Stimulated activated CD8-positive, alpha-beta memory T cell treated with anti-CD3 and anti-CD28 coated beads, Interleukin-2, amount 100 ng/mL, for 48 hours (primary cell): ENCODE data around the gene NBDY.
"Not testable (repeated sequence)": the region's sequence is repeated elsewhere in the genome, so short reads cannot be mapped to it uniquely, and the experiment has no call there.

Experiments used
- DNase-seq, 2 donors: peaks; one replicate each; pipeline ENCODE4 v3.0.0-alpha.2; 2020; ENCODE audit warnings: low read depth in 2 of 2

Gene NBDY

GRCh38 chrX:56729152-56729850 is at the start of gene NBDY:
TSS of gene NBDY (plus strand) at chrX:56729243. CDS start at chrX:56729354, 111 bp downstream.
- DNase-seq: peak; percentile 10 to 13

GRCh38 chrX:56704530-56704929 is 24.5 kb upstream of the NBDY start:
- DNase-seq: not testable (repeated sequence)

- DNase-seq: no peak
These were observed 2.4 kb upstream of the NBDY start for GRCh38 chrX:56726605-56727004.

- DNase-seq: no peak
These were observed 1.5 kb upstream of the NBDY start for GRCh38 chrX:56727531-56727930.

GRCh38 chrX:56728321-56728720 is 722 bp upstream of the NBDY start:
- DNase-seq: no peak

- no peak for DNase-seq
These were observed 291 bp upstream of the NBDY start for GRCh38 chrX:56728752-56729151.

- DNase-seq: peak; percentile 8 to 16
These were observed 4.5 kb downstream of the NBDY start for GRCh38 chrX:56733459-56734046.

GRCh38 chrX:56736219-56736618 is 7.2 kb downstream of the NBDY start:
- no peak for DNase-seq

GRCh38 chrX:56738670-56739069 is 9.6 kb downstream of the NBDY start:
- DNase-seq: no peak

- no peak for DNase-seq
These were observed 16.0 kb downstream of the NBDY start for GRCh38 chrX:56744996-56745395.

GRCh38 chrX:56746996-56747395 is 18.0 kb downstream of the NBDY start:
- DNase-seq: no peak

- DNase-seq: no peak
These were observed 22.0 kb downstream of the NBDY start for GRCh38 chrX:56751071-56751470.

- DNase-seq: no peak
These were observed 28.3 kb downstream of the NBDY start for GRCh38 chrX:56757327-56757726.

- DNase-seq: no peak
These were observed 29.4 kb downstream of the NBDY start for GRCh38 chrX:56758456-56758855.

GRCh38 chrX:56759736-56760409 is 30.8 kb downstream of the NBDY start:
- no peak for DNase-seq

GRCh38 chrX:56760410-56761124 is 31.5 kb downstream of the NBDY start:
- not testable (repeated sequence) for DNase-seq

- no peak for DNase-seq
These were observed 32.1 kb downstream of the NBDY start for GRCh38 chrX:56761167-56761566.

GRCh38 chrX:56762220-56762619 is 33.2 kb downstream of the NBDY start:
- no peak for DNase-seq

- no peak for DNase-seq
These were observed 33.9 kb downstream of the NBDY start for GRCh38 chrX:56762707-56763555.

- DNase-seq: no peak
These were observed 34.6 kb downstream of the NBDY start for GRCh38 chrX:56763556-56764152.
